PC-9 (cell line): ENCODE measurements around the gene MEF2C. TPM values are rescaled to one million over a fixed set of nuclear protein-coding genes. Genes with fewer than 3 reads are reported as not detected.
A peak's percentile ranks its signal among the peaks of the same experiment; 100 is the strongest.

Experiments
- BruUV-seq: library from RNA; stranded (reverse); fragments of 400-500 nt; replicated peaks from 2 replicates; lab custom pipeline; 2021; lab: Mats Ljungman, UMichigan
- CTCF ChIA-PET: fragments of 300-600 bp; sonication (Branson Sonifier 250); formaldehyde crosslinking; loops from one replicate; lab custom pipeline; 2022; ENCODE audit warnings: antibody characterized with exemption; lab: Charles Lee
- POLR2A ChIA-PET: fragments of 300-600 bp; sonication (Branson Sonifier 250); formaldehyde crosslinking; loops from one replicate; lab custom pipeline; 2022; ENCODE audit warnings: antibody characterized with exemption; ENCODE audit not compliant: unreplicated experiment; lab: Charles Lee
- DNase-seq, 2 experiments: peaks; one replicate each; pipeline versions ENCODE4 v3.0.0 to v3.0.0-alpha.2; 2015 to 2022; ENCODE audit warnings: mixed read lengths in 1 of 2
- H2AFZ ChIP-seq: fragments of 200-600 bp; sonication (generic); 2 replicates; pipeline ENCODE4 v1.8.1; 2017; ENCODE audit warnings: antibody characterized with exemption
- H3F3A ChIP-seq: fragments of 200-600 bp; sonication (generic); 2 replicates; pipeline ENCODE4 v1.8.1; 2017; ENCODE audit warnings: antibody characterized with exemption, mild to moderate bottlenecking, low read depth; ENCODE audit not compliant: insufficient read depth
- H3K27ac ChIP-seq: fragments of 200-600 bp; sonication (generic); 2 replicates; pipeline ENCODE4 v1.6.1; 2016; ENCODE audit warnings: mixed run types
- H3K27me3 ChIP-seq: fragments of 200-600 bp; sonication (generic); 2 replicates; pipeline ENCODE4 v1.6.1; 2016; ENCODE audit warnings: low read depth, mixed run types; ENCODE audit not compliant: insufficient read depth
- H3K36me3 ChIP-seq: fragments of 200-600 bp; sonication (generic); 2 replicates; pipeline ENCODE4 v1.6.1; 2016; ENCODE audit warnings: low read depth, mixed run types
- H3K4me1 ChIP-seq: fragments of 200-600 bp; sonication (generic); replicated peaks from 2 replicates; pipeline ENCODE4 v1.6.1; 2016; ENCODE audit warnings: mixed run types; ENCODE audit not compliant: insufficient read depth
- H3K4me2 ChIP-seq: fragments of 200-600 bp; sonication (generic); 2 replicates; pipeline ENCODE4 v1.6.1; 2017; ENCODE audit warnings: mixed run types
- H3K4me3 ChIP-seq: fragments of 200-600 bp; sonication (generic); 2 replicates; pipeline ENCODE4 v1.6.1; 2016; ENCODE audit warnings: mixed run types
- H3K79me2 ChIP-seq: fragments of 200-600 bp; sonication (generic); 2 replicates; pipeline ENCODE4 v1.6.1; 2017; ENCODE audit warnings: low read depth, mixed run types
- H3K9me2 ChIP-seq: fragments of 200-600 bp; sonication (generic); 2 replicates; pipeline ENCODE4 v1.8.1; 2017; ENCODE audit warnings: mild to moderate bottlenecking; ENCODE audit not compliant: insufficient read depth
- H3K9me3 ChIP-seq: fragments of 200-600 bp; sonication (generic); 2 replicates; pipeline ENCODE4 v1.8.1; 2016; ENCODE audit warnings: low read depth; ENCODE audit not compliant: insufficient read depth
- H4K20me1 ChIP-seq: fragments of 200-600 bp; sonication (generic); 2 replicates; pipeline ENCODE4 v1.8.1; 2017; ENCODE audit not compliant: insufficient read depth
- CTCF ChIP-seq: fragments of 200-600 bp; sonication (generic); conservative IDR thresholded peaks from 2 replicates; pipeline ENCODE4 v1.6.1; 2017; ENCODE audit warnings: mixed run types, antibody characterized with exemption, mild to moderate bottlenecking, moderate library complexity
- EZH2 ChIP-seq: fragments of 200-600 bp; sonication (generic); IDR thresholded peaks from 2 replicates; pipeline ENCODE4 v1.8.0; 2017; ENCODE audit warnings: antibody characterized with exemption, low read depth
- intact Hi-C: fragments of 100-400 bp; cut with micrococcal nuclease; formaldehyde crosslinking; loops from one replicate; pipeline ENCODE4 v1.10.0; 2022; ENCODE audit not compliant: unreplicated experiment
- total RNA-seq: library from RNA; stranded (reverse); gene quantifications from 2 replicates; pipeline ENCODE4 v1.2.3, GENCODE V29; 2021

MEF2C gene
- total RNA-seq, 1 experiment from 2014 or later, result 2.5 TPM

DNA sequence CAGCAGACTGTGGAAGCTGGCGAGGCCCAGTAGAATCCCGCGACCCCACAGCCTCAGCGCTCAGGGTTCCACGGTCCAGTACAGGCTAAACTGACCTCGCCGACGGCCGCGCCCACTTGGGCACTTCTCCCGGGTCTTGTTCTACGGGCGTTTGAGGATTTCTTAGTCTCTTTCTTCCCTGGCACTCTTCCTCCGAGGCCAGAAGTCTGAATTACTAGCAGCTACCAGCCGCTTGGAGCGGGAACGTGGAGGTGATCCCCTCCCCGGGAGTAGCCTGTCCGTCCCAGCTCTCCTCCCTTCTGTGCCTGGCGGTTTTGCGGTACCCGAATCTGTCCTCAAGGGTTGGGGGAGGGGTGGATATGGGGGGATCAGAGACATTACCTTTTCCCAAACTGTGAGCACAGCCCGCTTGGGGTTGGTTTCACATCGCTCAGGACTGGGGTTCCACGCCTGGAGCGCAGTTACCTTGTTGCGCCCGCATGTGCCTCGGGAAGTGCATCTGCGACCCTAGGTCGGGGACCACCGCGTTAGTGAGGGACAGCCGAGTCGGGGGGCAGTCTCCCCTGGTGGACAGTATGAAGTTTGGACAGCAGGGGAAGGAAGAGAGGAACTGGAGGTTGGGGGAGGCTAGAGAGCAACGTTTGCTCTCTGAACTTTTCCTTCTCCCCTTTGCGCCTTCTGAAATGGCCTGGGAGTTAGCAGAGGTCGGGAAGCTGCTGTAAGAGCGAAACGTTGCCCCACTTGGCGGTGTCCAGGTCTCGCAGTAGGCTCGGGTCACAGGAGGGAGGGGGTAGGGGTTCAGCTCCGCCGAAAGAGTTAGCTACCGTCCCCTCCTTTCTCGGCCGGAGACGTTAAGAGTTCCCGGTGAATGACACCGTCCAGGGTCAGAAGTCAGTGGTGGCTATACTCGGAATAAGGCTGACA is 190.8 kb downstream of the MEF2C start:
- Histone ChIP-seq H3K4me3 (peak overlapping the region; percentile 55), H4K20me1 (no peaks in the 10 kb centered on the region), H2AFZ (peak overlapping the region; percentile 84), H3K9me3 (no peaks in the 10 kb centered on the region), H3K79me2 (no peaks in the 10 kb centered on the region), H3K4me2 (peak overlapping the region; percentile 92), H3F3A (no peaks in the 10 kb centered on the region), H3K4me1 (peaks cover 18% of the 10 kb centered on the region), H3K27ac (no peak overlapping the region), H3K9me2 (no peaks in the 10 kb centered on the region), H3K27me3 (no peaks in the 10 kb centered on the region), H3K36me3 (no peaks in the 10 kb centered on the region)
- ChIA-PET CTCF (interaction anchor here (0.5 to 3.6 kb wide), 12 partner anchors 11 to 1207 kb away, joined by 3 to 19 read pairs (median 4); no protein-coding TSS in a partner anchor), POLR2A (interaction anchor here (0.7 kb wide), 1 partner anchor 866 kb away, joined by 3 read pairs; no protein-coding TSS in a partner anchor)
- TF ChIP-seq CTCF, result no peak
- TF ChIP-seq EZH2, result no peak
- DNase-seq, result no peak
- no TSS peak for BruUV-seq
- intact Hi-C loops, result loop anchor here (1.0 to 5.0 kb wide), 3 partner anchors 911 to 1280 kb away; partner anchors contain the start of gene CCNH

DNA sequence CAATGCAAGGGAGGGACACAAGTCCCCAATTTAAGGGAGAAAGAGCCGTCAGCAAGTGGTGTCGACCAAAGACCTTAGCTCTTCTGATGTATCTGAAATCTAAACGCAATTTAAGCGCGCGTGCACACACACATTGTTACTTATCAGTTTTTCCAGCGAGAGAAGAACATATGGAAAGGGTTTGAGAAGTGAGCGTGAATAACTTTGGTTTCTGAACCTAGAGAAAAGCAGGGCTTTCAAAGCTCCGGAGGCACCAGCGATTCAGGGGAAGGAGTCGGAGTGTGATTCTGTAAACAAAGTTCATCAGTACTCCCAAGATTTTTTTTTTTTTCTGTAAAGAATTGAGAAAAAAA is 191.8 kb downstream of the MEF2C start:
- Histone ChIP-seq H4K20me1 (no peaks in the 10 kb centered on the region), H3K27me3 (no peaks in the 10 kb centered on the region), H3F3A (no peaks in the 10 kb centered on the region), H3K79me2 (no peaks in the 10 kb centered on the region), H3K9me2 (no peaks in the 10 kb centered on the region), H3K4me3 (peak overlapping the region; percentile 24; the same call in 1 of the 2 replicates), H2AFZ (peak overlapping the region; percentile 74; the same call in 1 of the 2 replicates), H3K4me1 (peaks cover 18% of the 10 kb centered on the region), H3K4me2 (peak overlapping the region; percentile 92), H3K9me3 (no peaks in the 10 kb centered on the region), H3K27ac (no peak overlapping the region), H3K36me3 (no peaks in the 10 kb centered on the region)
- TF ChIP-seq CTCF (peak; percentile 51; the same call in 1 of the 2 replicates), EZH2 (no peak)
- DNase-seq, result no peak
- intact Hi-C loops, result loop anchor here (1.0 to 5.0 kb wide), 3 partner anchors 910 to 1279 kb away; partner anchors contain the start of gene CCNH
- ChIA-PET POLR2A (no interaction called here), CTCF (interaction anchor here (0.6 to 3.6 kb wide), 8 partner anchors 10 to 947 kb away, joined by 3 to 19 read pairs (median 4); no protein-coding TSS in a partner anchor)
- BruUV-seq, result no TSS peak

GRCh38 chr5:88690409-88691229 is 192.4 kb downstream of the MEF2C start:
- TF ChIP-seq EZH2 (no peak), CTCF (peak; percentile 95)
- no peaks in the 10 kb centered on the region for H3F3A ChIP-seq
- H2AFZ ChIP-seq, result peak overlapping the region; percentile 74
- BruUV-seq, result no TSS peak
- DNase-seq, result peak in 1 of 2 experiments; percentile 62
- no peak overlapping the region for H3K27ac ChIP-seq
- H3K4me1 ChIP-seq, result peaks cover 18% of the 10 kb centered on the region
- no peaks in the 10 kb centered on the region for H4K20me1 ChIP-seq
- H3K36me3 ChIP-seq, result no peaks in the 10 kb centered on the region
- H3K79me2 ChIP-seq, result no peaks in the 10 kb centered on the region
- peak overlapping the region; percentile 92 for H3K4me2 ChIP-seq
- no peaks in the 10 kb centered on the region for H3K9me3 ChIP-seq
- H3K4me3 ChIP-seq, result peak overlapping the region; percentile 24; the same call in 1 of the 2 replicates
- CTCF ChIA-PET, result interaction anchor here (0.6 to 3.6 kb wide), 6 partner anchors 9 to 909 kb away, joined by 3 to 19 read pairs (median 5); no protein-coding TSS in a partner anchor
- intact Hi-C loops, result loop anchor here (1.0 to 5.0 kb wide), 3 partner anchors 909 to 1278 kb away; partner anchors contain the start of gene CCNH
- POLR2A ChIA-PET, result no interaction called here
- no peaks in the 10 kb centered on the region for H3K9me2 ChIP-seq
- H3K27me3 ChIP-seq, result no peaks in the 10 kb centered on the region
